ENCODE data around the gene SPSB4. TPM values are rescaled to one million over a fixed set of nuclear protein-coding genes. Genes with fewer than 3 reads are reported as not detected.

The SPSB4 gene
- total and polyA plus RNA-seq, 2 of the 13 experiments (the other 11 are each of a cell fraction or from before 2014, with no cell fraction given): not detected

- Histone ChIP-seq H3K9ac (ENCODE audit: insufficient read depth, low read depth, low read length) (no peak overlapping the region), H3K9me3 (ENCODE audit: low read length) (no peaks in the 10 kb centered on the region), H3K4me3 (replicated peaks in 1 of 3; ENCODE audit: insufficient read depth in 1 of 3, low read depth in 2 of 3, low read length in 3 of 3) (no peak overlapping the region), H3K4me1 (ENCODE audit: insufficient read depth, low read length) (no peaks in the 10 kb centered on the region), H4K20me1 (ENCODE audit: insufficient read depth, low read length) (no peaks in the 10 kb centered on the region), H3K27me3 (ENCODE audit: control insufficient read depth in 1 of 2, insufficient read depth in 2 of 2, low read length in 2 of 2) (no peaks in the 10 kb centered on the region; a peak in 2 of 5 replicates), H3K4me2 (ENCODE audit: low read depth, low read length) (no peak overlapping the region), H3K27ac (ENCODE audit: extremely low read length, insufficient read depth, low read length) (no peak overlapping the region), H3K36me3 (replicated peaks in 1 of 2; ENCODE audit: control insufficient read depth in 1 of 2, insufficient read depth in 2 of 2, low read length in 2 of 2) (no peaks in the 10 kb centered on the region), H3K79me2 (ENCODE audit: insufficient read depth, low read length) (no peaks in the 10 kb centered on the region), H2AFZ (ENCODE audit: low read length) (no peak overlapping the region)
- FAIRE-seq (no peak), ATAC-seq (no peak), DNase-seq (ENCODE audit: low spot score) (no peak)
- CTCF ChIA-PET (ENCODE audit: low intra/inter-chr PET ratio, low total read pairs): no interaction called here
- no peak for TF ChIP-seq ZNF383 (CRISPR knock-in tag; IDR thresholded peaks at IDR 0.05; ENCODE audit: borderline replicate concordance)
- TF ChIP-seq ATAD3A (CRISPR knock-in tag; IDR thresholded peaks at IDR 0.05): no peak
- no peak for TF ChIP-seq DMAP1 (CRISPR knock-in tag; IDR thresholded peaks at IDR 0.05)
- under 1% methylated on average over 5 of the region's 5 CpGs for WGBS (ENCODE audit: low lambda C conversion rate)
- intact Hi-C loops (cut with micrococcal nuclease; ENCODE audit: unreplicated experiment) (no loop called here), in situ Hi-C loops (cut with HindIII; ENCODE audit: extremely low pct_ligation_motif_present, low pct_unique_long_range_greater_than_20kb) (no loop called here)
- POLR2A ChIA-PET: no interaction called here
- BruUV-seq (replicated peaks): no TSS peak
Measured at GRCh38 chr3:141039589-141039988, 11.6 kb upstream of the SPSB4 start.

- H3K4me1 ChIP-seq (ENCODE audit: insufficient read depth, low read length): no peaks in the 10 kb centered on the region
- peaks cover 0 to 11% of the 10 kb centered on the region in 2 experiments; a peak in 3 of 5 replicates for H3K27me3 ChIP-seq (ENCODE audit: control insufficient read depth in 1 of 2, insufficient read depth in 2 of 2, low read length in 2 of 2)
- in situ Hi-C loops (cut with HindIII; ENCODE audit: extremely low pct_ligation_motif_present, low pct_unique_long_range_greater_than_20kb) (no loop called here), intact Hi-C loops (cut with micrococcal nuclease; ENCODE audit: unreplicated experiment) (no loop called here)
- CTCF ChIA-PET (ENCODE audit: low intra/inter-chr PET ratio, low total read pairs): no interaction called here
- no peak overlapping the region for H3K4me2 ChIP-seq (ENCODE audit: low read depth, low read length)
- H3K9me3 ChIP-seq (ENCODE audit: low read length): no peaks in the 10 kb centered on the region
- H2AFZ ChIP-seq (ENCODE audit: low read length): no peak overlapping the region
- WGBS (ENCODE audit: low lambda C conversion rate): 6% methylated on average over 4 of the region's 4 CpGs
- no peak overlapping the region for H3K4me3 ChIP-seq (replicated peaks in 1 of 3; ENCODE audit: insufficient read depth in 1 of 3, low read depth in 2 of 3, low read length in 3 of 3)
- H3K79me2 ChIP-seq (ENCODE audit: insufficient read depth, low read length): no peaks in the 10 kb centered on the region
- no peak for TF ChIP-seq GLI4 (CRISPR knock-in tag; IDR thresholded peaks at IDR 0.05; ENCODE audit: borderline replicate concordance)
- TF ChIP-seq GTF2F1 (IDR thresholded peaks at IDR 0.05; ENCODE audit: low read length): no peak
- TF ChIP-seq SALL2 (CRISPR knock-in tag; IDR thresholded peaks at IDR 0.05): no peak
- no peak for TF ChIP-seq ZNF558 (CRISPR knock-in tag; IDR thresholded peaks at IDR 0.05; ENCODE audit: borderline replicate concordance)
- no peak for TF ChIP-seq SNAPC2 (CRISPR knock-in tag; IDR thresholded peaks at IDR 0.05)
- no peak for TF ChIP-seq TFDP2 (CRISPR knock-in tag; IDR thresholded peaks at IDR 0.05)
- TF ChIP-seq, protein P1, sequence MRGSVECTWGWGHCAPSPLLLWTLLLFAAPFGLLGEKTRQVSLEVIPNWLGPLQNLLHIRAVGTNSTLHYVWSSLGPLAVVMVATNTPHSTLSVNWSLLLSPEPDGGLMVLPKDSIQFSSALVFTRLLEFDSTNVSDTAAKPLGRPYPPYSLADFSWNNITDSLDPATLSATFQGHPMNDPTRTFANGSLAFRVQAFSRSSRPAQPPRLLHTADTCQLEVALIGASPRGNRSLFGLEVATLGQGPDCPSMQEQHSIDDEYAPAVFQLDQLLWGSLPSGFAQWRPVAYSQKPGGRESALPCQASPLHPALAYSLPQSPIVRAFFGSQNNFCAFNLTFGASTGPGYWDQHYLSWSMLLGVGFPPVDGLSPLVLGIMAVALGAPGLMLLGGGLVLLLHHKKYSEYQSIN (CRISPR knock-in tag; IDR thresholded peaks at IDR 0.05; ENCODE audit: borderline replicate concordance): no peak
- TF ChIP-seq ZNF230 (CRISPR knock-in tag; IDR thresholded peaks at IDR 0.05): no peak
- TF ChIP-seq KDM4B (CRISPR knock-in tag; IDR thresholded peaks at IDR 0.05): no peak
- H3K27ac ChIP-seq (ENCODE audit: extremely low read length, insufficient read depth, low read length): no peak overlapping the region
- H3K36me3 ChIP-seq (replicated peaks in 1 of 2; ENCODE audit: control insufficient read depth in 1 of 2, insufficient read depth in 2 of 2, low read length in 2 of 2): no peaks in the 10 kb centered on the region
- POLR2A ChIA-PET: no interaction called here
- DNase-seq (ENCODE audit: low spot score) (no peak), FAIRE-seq (no peak), ATAC-seq (no peak)
- H3K9ac ChIP-seq (ENCODE audit: insufficient read depth, low read depth, low read length): no peak overlapping the region
- BruUV-seq (replicated peaks): no TSS peak
- H4K20me1 ChIP-seq (ENCODE audit: insufficient read depth, low read length): no peaks in the 10 kb centered on the region
Measured at GRCh38 chr3:141044695-141045641, 6.2 kb upstream of the SPSB4 start.
